ENCODE measurements around the gene CTSD.
A peak's percentile ranks its signal among the peaks of the same experiment; 100 is the strongest.

The CTSD gene

DNA sequence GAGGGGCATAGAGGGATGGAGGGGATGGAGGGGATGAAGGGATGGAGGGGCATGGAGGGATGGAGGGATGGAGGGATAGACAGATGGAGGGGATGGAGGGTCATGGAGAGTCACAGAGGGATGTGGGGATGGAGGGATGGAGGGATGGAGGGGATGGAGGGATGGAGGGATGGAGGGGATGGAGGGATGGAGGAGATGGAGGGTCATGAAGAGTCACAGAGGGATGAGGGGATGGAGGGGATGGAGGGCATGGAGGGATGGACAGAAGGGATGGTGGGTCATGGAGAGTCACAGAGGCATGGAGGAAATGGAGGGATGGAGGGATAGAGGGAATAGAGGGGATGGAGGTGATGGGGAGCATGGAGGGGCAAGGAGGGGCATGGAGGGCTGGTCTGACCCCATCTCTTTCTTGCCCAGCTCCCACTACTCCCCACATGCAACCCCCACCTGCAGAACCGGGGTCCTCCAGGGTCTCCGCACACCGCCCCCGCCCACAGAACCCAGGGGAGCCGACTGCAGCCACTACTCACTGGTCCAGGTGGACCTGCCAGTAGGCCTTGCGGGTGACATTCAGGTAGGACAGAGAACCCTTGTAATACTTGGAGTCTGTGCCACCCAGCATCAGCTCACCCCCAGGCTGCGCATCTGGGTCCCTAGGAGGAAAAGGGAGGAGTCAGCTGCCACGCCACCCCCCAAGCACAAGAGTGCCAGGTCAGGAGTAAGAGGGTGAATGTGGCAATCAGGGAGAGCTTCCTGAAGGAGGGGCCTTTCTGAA, 9.2 kb downstream of the CTSD start:
- DNase-seq = no peak

DNA sequence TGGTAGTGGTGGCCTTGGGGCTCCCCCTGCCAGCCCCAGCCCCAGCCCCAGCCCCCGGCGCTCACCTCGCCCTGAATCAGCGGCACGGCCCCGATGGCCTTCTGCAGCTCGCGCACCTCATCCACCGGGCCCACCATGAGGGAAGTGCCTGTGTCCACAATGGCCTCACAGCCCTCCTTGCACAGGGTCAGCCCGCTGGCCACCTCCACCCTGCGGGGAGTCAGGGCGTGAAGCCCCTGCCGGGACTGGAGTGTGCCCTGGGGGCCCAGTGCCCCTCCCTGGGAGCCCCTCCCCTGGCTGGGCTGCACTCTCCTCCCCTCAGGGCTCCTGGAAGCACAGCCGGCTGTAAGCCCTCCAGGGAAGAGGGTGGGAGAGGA, 9.8 kb downstream of the CTSD start:
- no peak for DNase-seq

DNA sequence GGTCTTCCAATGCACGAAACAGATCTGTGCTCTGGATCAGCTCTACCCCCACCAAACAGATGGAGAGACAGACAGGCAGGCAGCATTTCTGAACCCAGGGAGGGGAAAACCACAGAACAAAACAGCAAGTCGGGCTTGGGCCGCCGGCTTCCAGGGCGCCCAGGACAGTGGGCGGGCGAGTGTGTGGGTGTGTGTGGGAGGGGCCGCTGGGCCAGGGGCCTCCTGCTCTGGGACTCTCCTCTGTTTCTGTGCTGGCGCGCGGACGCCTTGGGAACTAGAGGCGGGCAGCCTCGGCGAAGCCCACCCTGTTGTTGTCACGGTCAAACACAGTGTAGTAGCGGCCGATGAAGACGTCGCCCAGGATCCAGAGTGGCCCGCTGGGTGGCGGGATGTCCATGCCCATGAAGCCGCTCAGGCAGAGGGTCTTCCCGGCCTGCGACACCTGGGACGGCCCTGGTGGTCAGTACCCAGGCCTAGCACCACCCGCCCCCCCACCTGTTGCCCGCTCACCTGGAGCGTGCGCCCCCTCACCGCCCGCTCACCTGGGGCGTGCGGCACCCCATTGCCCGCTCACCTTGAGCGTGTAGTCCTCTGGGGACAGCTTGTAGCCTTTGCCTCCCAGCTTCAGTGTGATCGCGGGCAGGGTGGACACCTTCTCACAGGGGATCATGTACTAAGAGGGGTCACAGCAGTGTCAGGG, 10.3 kb downstream of the CTSD start:
- no peak for DNase-seq

DNA sequence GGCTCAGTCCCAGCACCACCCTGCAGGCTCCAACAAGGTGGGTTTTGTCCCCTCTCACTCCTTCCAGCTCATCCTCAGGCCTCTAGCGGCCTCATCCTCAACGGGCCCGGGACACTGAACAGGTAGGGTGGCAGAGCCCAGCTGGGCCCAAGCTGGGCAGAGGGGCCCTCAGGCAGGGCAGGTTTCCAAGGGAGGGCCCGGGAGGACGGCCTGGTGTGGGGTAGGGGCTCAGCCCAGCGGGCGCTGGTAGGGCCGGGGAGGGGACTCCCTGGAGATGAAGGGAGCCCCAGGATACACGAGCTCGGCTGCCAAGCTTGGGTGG, 10.9 kb downstream of the CTSD start:
- no peak for DNase-seq

DNA sequence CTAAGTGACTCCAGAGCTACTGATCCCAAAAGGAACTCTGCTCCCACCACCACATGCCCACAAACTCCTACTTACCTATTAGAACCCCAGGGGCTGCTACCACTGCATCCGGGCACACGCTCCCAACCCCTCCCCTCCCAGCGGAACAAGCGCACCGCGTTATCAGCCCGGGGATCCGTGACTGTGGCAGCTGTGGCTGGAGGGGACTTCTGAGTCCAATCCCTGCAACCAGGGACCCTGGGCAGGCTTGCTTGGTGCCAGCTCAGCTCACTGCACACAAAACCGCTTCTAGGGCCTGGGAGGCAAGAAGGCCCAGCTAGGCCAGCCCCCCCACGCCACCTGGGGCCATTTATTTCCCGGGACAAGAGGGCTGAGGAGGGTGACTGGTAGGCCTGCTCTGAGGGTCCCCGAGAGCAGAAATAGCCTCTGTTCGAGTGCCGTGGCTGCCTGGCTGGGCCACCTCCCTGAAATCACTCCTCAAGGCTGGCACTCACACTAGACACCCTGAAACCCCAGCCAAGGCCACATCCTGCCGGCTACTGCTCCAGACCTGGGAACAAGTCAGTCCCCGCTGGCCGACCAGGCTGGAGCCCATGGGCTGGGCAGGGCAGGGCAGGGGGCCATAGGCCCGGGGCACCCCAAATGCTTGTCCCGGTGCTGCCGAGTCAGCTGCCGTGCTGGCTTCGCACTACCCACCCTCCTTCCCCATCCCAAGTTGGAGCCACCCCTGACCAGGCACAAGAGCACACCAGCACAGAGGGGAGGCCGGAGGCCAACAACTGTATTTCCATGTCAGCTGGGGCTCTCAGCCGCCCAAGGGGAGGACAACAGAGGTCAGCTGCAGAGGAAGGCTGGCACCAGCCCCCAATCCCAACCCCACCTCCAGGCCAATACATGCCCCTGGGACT, 11.5 kb downstream of the CTSD start:
- no peak for DNase-seq

DNA sequence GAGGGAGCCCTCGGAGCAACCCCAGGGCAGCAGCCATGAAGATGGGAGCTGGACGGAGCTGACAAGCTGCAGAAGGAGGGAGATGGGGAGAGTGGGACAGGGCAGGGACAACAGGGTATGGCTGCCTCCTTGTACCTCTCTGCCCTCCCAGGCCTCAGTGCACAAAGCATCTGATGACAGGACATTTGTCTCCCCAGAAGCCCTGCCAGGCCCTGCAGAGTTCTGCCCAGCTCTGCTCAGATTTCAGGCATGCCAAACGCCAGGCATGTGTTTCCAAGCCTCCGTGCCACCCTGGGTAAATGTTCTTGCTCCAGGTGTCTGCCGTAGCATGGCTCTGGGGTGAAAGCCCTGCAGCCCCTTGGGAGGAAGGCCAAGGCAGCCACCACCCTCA, 12.2 kb downstream of the CTSD start:
- DNase-seq = no peak

DNA sequence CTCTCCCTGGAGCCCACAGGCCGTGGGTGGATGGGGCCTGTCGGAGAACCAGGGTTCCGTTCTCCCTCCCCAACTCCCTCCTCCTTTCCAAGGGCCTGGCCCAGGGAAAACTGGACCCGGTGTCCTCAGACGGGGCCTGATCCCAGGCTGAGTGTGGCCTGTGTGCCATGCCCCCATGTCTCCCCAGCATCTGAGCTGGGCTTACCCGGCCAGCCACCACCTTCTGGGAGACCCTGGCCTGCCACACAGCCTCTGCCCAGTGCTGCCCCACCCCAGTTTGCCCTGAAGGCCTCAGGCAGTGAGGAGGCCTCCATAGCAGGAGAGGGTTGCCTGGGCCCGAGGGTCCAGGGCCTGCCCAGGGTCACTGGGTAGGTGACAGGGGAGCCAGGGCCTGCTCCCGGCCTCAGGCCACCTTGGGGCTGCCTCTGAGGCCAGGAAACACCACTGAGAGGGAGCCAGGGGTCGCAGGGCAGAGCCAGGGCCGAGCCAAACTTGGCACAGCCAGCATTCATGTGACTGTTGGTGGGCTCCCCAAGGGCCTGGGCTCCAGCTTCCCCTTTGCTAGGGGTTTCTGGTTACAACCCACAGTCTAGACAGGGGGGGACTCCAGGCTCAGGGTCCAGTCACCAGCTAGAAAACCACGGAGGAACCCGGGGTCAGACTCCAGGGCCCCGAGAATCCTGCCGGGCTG, 12.7 kb downstream of the CTSD start:
- DNase-seq = no peak

DNA sequence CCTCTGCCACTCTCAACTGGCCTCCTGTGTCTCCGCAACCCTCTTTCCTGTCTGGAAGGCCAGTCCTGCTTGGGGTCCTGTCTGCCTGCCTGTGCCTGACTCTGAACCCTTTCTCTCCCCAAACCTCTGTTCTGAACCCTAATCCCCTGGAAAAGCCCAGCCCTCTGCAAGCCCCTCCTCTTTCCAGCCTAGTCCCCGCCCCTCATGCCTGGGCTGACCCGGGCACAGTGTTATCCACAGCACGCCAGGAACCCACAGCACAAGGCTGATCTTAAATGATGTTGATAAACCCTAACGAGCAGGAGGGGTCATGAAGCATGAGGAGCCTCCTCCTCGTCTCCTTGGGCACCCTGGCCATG, 13.3 kb downstream of the CTSD start, which contains the start of gene IFITM10:
TSS of gene IFITM10 (minus strand) at position 115 of the 359 bp plus-strand sequence. CDS start 153 bp downstream, outside the sequence.
- DNase-seq = no peak

DNA sequence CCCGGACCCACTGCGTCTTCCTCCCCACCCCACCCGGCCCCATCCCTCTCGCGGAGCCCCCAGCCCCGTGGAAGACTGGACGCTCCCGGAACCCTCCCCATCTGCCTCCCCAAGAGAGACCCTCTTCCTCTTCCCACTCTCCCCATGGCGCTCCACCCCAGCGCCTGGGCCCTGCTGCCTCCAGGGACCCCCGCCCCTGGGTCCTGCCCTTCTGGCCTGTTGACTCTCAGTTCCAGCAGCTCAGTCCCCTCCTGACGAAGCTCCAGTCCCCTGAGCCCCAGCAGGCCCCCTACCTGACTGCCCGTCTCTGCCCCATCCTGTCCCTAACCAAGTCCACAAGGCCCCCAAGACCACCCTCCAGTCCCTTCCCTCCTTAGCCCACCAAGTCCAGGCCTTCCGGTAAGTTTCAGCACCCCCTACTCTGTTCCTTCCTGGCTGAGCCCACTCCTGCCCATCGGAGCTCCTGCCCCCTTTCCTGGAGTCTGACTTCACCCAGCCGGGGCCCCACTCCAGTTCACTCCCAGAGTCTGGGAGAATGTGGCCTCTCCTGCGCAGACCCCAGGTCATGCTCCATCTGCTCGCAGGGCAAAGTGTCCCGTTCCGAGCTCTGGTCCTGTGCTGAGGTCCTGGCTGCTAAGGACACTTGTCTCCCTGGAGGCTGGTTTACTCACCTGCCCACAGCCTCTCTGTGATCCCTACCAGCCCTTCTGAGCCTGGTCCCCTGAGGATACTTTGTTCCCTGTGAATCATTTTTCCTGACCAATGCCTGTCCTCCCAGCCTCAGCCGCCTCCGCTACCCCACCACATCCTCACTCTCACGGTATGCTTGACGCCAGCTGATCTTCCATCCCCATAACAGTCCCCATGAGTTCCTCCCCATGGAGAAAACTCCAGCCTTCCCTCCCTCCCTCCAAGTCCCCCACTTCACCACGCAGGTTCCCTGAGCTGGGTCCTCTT, 14.1 kb downstream of the CTSD start:
- no peak for DNase-seq

DNA sequence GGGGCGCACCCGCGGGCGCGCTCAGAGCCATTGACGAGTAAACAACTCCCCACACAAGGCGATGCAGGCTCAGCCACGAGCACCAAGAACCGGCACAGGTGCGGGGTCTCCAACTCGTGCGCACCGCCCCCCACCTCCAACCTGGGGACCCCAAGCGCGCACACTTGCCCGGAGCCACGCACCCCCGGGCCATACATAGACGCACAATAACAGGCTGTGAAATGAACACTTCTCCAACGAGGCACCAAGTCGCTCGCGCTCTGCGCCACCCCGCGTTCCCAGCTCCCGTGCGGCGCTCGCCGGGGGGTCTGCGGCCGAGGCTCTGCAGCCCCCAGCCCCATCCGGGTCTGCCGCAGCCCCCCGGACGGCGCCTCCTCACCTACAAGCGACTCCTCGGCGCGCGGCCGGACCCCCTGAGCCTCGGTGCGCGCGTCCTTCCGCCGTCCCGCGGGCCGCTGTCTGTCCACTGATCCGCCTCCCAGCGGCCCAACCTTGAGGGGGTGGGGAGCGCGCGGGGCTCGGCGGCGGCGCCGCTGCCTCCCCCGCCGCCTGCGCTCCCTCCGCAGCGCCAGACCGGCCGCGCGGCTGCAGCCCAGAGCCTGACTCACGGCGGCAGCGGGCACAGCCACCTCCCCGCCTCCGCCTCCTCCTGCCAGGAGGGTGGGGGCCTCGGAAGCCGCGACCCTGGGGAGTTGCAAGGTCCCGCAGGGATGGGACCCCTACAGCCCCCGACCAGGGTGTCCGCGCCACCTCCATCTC, 14.9 kb downstream of the CTSD start:
- no peak for DNase-seq

DNA sequence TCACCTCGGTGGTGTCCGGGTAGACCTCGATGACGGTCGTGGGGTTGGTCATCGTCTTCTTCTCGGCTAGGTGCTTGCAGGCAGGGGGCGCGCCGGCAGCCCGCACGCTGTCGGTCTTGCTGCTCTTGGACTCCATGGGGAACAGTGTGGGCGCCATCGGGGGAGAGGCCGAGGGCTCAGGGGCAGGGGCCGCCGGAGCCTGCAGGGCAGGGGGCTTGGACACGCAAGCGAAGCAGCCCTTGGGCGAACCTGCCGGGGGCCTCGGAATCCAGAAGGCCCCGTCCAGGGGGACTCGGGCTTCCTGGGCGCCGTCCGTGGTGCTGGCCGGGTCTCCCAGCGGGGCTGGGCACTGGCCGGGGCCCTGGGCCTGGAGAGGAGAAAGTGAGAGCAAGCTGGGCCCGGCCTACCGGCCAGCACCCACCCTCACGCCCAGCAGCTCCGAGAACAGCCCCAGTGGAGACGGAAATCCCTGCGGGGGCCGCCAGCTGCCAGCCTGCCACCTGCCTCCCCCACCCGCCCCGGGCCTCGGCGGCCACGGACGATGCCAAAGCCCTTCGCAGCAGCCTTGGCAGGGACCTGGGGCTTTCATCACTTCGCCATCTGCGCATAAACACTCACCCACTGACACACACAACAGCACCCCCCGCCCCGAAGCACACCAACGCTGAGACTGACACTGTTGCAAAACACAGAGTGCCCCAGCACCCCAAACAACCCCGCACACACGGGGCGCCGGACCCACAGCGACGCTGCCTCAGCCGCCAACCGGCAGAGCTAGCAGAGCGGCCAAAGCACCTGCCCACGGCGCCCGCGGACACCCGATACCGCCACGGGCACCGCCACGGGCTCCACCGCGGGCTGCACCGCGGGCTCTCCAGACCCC, 15.7 kb downstream of the CTSD start:
- DNase-seq = peak; percentile 14 to 36

DNA sequence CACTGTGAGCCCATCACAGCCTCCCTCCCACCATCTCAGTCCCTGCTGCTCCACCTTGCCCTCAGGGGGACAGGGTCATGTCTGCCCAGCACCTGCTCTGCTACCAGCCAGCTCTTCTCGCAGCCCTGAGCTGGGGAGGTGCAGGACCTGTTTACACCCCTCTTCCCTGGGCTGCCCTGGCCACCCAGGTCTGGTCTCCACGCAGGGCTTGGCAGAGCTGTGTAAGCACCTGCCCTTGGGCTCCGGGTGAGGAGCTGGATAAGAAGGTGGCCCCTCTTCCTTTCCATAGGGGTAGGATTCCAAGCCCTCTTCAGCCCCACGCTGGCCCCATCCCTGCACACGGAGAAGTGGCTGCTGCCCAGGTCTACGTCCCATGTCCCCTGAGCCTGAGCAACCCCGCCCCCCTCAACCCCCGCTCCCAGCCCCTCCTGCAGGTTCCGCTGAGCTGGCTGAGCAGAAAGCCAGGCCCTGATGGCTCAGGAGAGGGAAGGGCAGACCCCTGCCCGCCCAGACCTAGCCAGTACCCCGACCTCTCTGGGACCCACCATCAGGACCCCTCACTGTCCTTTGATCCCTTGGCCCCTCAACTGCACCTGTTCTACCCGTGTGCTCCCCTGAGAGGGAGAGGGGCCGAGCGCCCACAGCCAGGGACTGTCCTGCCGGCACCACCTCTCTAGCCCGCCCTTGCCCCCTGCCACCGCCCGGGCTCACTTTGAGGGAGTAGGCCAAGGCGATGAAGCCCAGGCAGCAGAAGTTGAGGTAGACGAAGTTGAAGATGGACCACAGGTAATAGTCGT, 16.6 kb downstream of the CTSD start:
- DNase-seq = no peak

DNA sequence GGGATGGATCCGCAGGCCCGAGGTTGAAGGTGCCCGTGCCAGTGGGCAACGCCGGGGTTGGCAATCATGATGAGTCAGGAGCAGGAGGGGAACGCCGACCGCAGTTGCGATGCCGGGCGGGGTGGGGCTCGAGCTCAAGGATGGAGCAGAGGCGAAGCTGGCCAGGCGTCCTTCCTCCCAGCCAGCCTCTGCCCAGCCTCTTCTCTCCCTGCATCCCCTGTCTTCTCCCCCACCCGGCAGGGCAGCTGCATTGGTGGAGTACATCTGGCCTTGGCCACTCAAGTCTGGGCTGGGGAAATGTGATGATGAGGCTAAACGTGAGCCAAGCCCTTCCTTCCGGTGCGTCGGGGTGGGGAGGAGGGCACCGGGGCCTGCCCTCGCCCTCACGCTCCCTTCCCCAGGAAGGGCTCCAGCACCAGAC, 17.2 kb downstream of the CTSD start:
- peak; percentile 25 to 29 for DNase-seq

DNA sequence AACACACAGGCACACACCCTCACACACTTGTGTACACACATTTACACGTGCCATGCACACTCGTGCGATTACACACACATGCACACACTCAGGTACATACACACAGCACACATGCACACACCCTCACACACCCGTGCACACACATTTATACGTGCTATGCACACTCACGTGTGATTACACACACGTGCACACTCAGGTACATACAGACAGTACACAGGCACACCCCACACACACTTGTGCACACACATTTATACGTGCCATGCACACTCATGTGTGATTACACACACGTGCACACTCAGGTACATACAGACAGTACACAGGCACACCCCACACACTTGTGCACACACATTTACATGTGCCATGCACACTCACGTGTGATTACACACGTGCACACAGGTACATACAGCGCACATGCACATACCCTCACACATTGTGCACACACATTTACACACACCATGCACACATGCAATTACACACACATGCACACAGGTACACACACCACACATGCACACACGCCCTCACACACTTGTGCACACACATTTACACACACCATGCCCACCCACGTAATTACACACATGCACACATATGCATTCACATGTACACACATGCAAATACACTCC, 17.9 kb downstream of the CTSD start:
- DNase-seq = no peak

DNA sequence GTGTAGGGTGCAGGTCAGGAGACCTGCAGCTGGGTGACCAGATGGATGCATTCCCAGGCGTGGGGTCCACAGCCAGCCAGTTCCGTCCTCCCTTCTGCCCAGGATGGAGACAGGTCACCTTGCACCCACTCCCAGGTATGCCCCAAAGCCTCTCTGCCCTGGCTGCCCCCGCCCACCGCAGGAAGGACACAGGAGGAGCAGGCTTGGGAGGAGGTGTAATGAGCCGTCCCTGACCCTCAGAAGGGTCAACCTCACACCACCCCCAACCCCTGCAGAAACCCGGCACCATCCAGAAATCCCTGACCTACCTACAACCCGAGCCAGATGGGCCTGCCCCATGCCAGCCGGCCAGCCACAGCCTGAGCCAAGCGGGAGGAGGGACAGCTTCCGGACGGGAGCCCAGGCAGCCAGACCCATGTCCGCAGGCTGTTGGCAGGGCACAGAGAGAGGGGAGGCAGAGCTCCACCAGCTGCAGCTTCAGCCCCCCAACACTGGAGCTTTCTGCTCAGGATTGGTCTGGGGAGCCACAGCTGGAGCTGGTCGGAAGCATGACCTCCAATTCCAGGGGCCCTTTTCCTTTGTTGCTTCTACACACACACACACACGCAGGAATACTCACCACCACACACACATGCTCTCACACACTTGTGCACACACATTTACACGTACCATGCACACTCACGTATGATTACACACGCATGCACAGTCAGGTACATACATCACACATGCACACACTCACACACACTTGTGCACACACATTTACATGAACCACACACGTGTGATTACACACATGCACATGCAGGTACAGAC, 18.6 kb downstream of the CTSD start:
- no peak for DNase-seq

DNA sequence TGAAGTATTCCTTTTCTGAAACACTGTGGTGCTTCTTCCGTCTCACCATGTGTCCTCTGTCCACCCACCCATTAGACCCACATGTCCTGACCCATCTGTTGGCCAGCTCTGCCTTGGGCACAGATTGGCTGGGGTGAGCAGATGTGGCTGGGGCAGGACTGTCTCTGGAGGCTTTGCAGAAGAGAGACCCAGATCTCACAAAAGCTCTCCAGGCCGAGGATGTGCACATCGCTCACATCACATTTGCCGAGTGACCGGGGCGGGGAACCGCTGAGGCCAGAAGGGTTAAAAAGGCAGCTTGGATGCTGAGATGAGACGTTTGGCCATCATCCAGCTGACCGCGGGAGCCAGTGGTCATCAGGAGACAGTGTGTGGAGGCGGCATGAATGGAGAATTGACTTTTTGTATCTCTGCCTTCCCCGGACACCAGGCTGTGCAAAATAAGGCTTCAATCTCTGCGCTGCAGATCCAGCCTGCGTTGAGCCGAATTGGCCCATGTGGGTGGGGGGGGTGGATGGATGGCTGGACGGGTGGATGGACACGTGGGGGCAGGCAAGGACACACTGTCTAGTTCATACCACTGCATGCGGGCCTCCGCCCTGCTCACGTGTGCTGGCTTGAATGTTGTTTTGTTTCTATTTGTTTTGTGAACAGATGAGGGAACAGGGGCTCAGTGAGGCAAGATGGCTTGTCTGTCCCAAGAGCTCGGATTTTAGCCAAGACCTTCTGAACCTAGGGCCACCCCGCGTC, 19.4 kb downstream of the CTSD start:
- DNase-seq = no peak

DNA sequence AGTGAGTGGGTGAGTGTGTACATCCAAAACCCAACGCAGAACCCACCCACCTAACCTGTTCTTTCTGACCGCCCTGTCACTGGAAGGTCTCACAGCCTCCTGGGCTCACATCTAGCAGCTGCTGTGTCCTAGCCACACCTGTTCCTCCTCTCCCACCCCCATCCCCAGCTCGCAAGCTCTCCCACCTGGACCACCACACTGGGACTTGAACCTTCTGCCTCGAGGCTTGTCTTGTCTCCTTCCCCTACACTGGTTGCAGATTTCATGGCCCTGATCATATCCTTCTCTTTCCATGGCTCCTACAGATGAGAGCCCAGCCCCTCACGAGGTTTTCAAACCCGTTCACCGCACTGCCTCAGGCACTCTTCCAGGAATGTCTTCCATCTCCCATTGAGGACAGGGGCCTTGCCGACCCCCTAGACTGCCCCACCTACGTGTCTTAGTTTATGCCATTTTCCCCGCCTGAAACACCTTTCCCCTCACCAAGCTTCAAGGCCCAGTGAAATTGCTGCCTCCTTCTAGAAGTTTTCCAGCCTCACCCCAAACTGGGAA, 20.1 kb downstream of the CTSD start:
- DNase-seq = no peak

Data from AML-193 (cell line).